ENCODE results near the gene FAM117A.

The FAM117A gene

DNA sequence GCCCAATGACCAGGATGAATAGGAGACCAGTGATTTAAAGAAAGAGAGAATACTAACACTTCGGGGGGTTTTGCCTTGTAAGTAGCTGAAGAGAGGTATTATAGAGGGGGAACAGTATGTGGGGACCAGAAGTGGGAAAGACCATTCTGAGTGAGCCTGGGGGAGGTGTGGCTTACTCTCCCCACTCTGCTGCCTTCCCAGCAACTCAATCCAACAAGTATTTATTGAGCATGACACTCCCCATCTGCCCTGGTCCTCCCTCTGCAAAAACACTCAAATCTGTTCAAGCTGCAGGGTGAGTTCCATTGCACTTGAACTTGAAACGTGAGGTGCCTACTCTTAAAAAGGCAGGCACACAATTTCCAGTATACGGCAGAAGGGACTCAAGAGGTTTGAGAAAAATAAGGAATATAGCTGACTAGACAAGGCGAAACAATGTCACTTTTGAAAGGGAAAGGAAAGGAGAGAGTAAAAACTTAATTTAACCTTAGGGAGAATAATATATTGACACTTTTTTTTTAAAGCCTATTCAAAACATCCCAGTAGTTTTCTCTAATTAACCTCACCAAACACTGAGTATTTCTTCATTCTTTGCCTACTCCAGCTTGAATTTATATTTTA, 8.2 kb downstream of the FAM117A start:
- Mint-ChIP-seq H3K36me3 (ENCODE audit: low read depth) (peaks cover 31% of the 10 kb centered on the region), H3K4me3 (no peak overlapping the region)

DNA sequence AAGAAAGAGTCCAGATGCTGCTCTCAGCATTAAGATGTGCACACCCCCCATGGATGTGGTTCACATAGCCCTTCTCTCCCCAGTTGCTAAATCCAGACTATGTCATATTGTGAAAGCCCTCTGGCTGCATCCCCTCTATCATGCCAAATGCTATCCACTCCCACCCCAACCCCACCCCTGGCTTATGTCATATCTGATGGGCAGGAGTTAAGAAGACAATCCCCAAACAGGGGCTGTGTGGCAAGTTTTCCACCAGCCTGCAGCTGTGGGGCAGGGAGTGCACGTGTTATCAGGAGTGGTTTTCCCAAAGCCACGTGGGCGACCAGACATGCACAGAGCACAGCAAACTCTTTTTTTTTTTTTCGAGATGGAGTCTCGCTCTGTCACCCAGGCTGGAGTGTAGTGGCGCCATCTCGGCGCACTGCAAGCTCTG, 10.0 kb downstream of the FAM117A start:
- Mint-ChIP-seq H3K4me1 (ENCODE audit: low read depth) (peaks cover 77% of the 10 kb centered on the region), H3K4me3 (no peak overlapping the region), H3K36me3 (ENCODE audit: low read depth) (peaks cover 37% of the 10 kb centered on the region), H3K27ac (peak overlapping the region; percentile 81), H3K27me3 (no peaks in the 10 kb centered on the region), H3K9me3 (no peaks in the 10 kb centered on the region)
- DNase-seq, result no peak

More for the DNA sequence above, 8.2 kb downstream of the FAM117A start:
- DNase-seq, result no peak
- no peaks in the 10 kb centered on the region for H3K27me3 Mint-ChIP-seq
- no peaks in the 10 kb centered on the region for H3K9me3 Mint-ChIP-seq
- H3K4me1 Mint-ChIP-seq (ENCODE audit: low read depth), result peaks cover 79% of the 10 kb centered on the region
- peak overlapping the region; percentile 77 for H3K27ac Mint-ChIP-seq

- Mint-ChIP-seq H3K4me1 (ENCODE audit: low read depth) (peaks cover 82% of the 10 kb centered on the region), H3K27me3 (no peaks in the 10 kb centered on the region), H3K27ac (peak overlapping the region; percentile 78), H3K9me3 (no peaks in the 10 kb centered on the region), H3K4me3 (no peak overlapping the region), H3K36me3 (ENCODE audit: low read depth) (peaks cover 36% of the 10 kb centered on the region)
- no peak for DNase-seq
Measured at GRCh38 chr17:49752508-49752907, 11.4 kb downstream of the FAM117A start.

DNA sequence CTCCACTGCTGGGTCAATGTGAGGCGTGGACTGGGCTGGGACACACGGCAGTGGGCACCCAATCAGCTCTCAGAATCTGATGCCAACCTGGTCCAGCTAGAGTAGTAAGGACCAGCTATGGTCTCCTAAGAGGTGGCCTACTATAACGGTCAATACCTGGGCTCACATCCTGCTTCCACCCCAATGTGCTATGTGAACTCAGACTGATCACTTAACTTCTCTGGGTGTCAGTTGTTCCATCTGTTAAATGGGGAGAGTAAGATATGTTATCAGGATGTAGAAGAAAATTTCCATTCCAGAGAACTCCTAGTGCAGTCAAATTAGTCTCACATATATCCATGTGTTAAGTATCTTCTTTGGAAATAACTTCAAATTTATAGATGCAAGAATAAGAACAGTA, 14.2 kb downstream of the FAM117A start:
- H3K4me3 Mint-ChIP-seq, result no peak overlapping the region
- no peaks in the 10 kb centered on the region for H3K9me3 Mint-ChIP-seq

DNA sequence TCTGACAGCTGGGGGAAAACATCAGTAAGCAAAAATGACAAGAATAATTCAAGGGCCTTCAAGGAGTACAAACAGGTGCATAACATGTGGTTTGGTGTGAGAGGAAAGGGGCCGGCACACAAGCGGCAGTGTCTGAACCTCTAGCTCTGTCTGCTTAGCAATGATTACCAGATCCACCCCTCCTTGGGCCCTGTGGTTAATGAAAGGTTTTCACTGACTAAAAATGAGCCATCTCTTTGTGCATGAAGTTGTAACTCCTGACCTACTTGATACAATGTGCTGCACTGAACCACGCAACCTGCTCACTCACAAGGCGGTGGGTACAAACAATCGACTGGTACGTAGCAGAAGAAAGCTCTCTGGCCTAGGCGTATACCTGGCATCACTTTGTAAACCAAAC, 15.1 kb downstream of the FAM117A start:
- Mint-ChIP-seq H3K4me1 (ENCODE audit: low read depth) (peaks cover 84% of the 10 kb centered on the region), H3K27me3 (no peaks in the 10 kb centered on the region), H3K9me3 (no peaks in the 10 kb centered on the region), H3K36me3 (ENCODE audit: low read depth) (peaks cover 27% of the 10 kb centered on the region), H3K4me3 (peak overlapping the region; percentile 45), H3K27ac (peak overlapping the region; percentile 92)
- peak; percentile 63 for DNase-seq

More for the DNA sequence above, 14.2 kb downstream of the FAM117A start:
- Mint-ChIP-seq H3K36me3 (ENCODE audit: low read depth) (peaks cover 27% of the 10 kb centered on the region), H3K27ac (peak overlapping the region; percentile 92), H3K27me3 (no peaks in the 10 kb centered on the region), H3K4me1 (ENCODE audit: low read depth) (peaks cover 85% of the 10 kb centered on the region)
- DNase-seq, result no peak

- Mint-ChIP-seq H3K9me3 (no peaks in the 10 kb centered on the region), H3K27me3 (no peaks in the 10 kb centered on the region), H3K4me3 (peak overlapping the region; percentile 45), H3K27ac (peak overlapping the region; percentile 92), H3K4me1 (ENCODE audit: low read depth) (peaks cover 80% of the 10 kb centered on the region), H3K36me3 (ENCODE audit: low read depth) (peaks cover 27% of the 10 kb centered on the region)
- peak; percentile 36 for DNase-seq
Measured at GRCh38 chr17:49748223-49748622, 15.7 kb downstream of the FAM117A start.

- Mint-ChIP-seq H3K9me3 (no peaks in the 10 kb centered on the region), H3K36me3 (ENCODE audit: low read depth) (peaks cover 24% of the 10 kb centered on the region), H3K4me3 (peak overlapping the region; percentile 62)
Measured at GRCh38 chr17:49747632-49748031, 16.3 kb downstream of the FAM117A start.

GRCh38 chr17:49746791-49747490, 17.0 kb downstream of the FAM117A start:
- peak; percentile 31 for DNase-seq
- no peaks in the 10 kb centered on the region for H3K27me3 Mint-ChIP-seq
- H3K4me3 Mint-ChIP-seq, result peak overlapping the region; percentile 62
- peaks cover 81% of the 10 kb centered on the region for H3K4me1 Mint-ChIP-seq (ENCODE audit: low read depth)
- H3K9me3 Mint-ChIP-seq, result no peaks in the 10 kb centered on the region
- H3K36me3 Mint-ChIP-seq (ENCODE audit: low read depth), result peaks cover 24% of the 10 kb centered on the region
- peak overlapping the region; percentile 92 for H3K27ac Mint-ChIP-seq

More at GRCh38 chr17:49747632-49748031, 16.3 kb downstream of the FAM117A start:
- Mint-ChIP-seq H3K4me1 (ENCODE audit: low read depth) (peaks cover 80% of the 10 kb centered on the region), H3K27me3 (no peaks in the 10 kb centered on the region), H3K27ac (peak overlapping the region; percentile 92)
- DNase-seq, result peak; percentile 22

- peak overlapping the region; percentile 92 for H3K27ac Mint-ChIP-seq
- no peaks in the 10 kb centered on the region for H3K27me3 Mint-ChIP-seq
- H3K9me3 Mint-ChIP-seq, result no peaks in the 10 kb centered on the region
- peaks cover 92% of the 10 kb centered on the region for H3K4me1 Mint-ChIP-seq (ENCODE audit: low read depth)
- H3K36me3 Mint-ChIP-seq (ENCODE audit: low read depth), result peaks cover 22% of the 10 kb centered on the region
- DNase-seq, result no peak
- H3K4me3 Mint-ChIP-seq, result peak overlapping the region; percentile 62
Measured at GRCh38 chr17:49745175-49746139, 18.5 kb downstream of the FAM117A start.

DNA sequence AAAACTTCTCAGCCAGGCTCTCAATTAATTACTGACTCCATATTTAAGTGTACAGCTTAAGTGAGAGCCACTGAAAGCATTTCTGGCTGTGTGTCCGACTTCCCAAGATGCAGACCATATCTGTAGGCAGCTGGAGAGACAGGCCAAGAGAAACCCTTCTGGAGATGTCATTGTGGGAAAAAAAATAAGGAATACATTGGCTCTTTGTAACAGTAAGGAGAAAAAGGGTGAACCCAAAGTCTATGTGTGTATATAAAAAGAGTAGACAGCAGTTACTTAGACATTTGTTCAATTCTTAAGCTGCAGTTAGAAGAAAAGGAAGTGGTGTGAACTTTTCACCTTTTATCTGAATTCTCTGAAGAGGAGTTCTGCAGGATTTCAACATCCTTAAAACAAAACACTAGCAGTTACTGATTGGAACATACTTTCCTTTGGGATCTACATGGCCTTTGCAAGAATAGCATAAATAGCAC, 21.7 kb downstream of the FAM117A start:
- peaks cover 13% of the 10 kb centered on the region for H3K36me3 Mint-ChIP-seq (ENCODE audit: low read depth)
- DNase-seq, result peak; percentile 7
- peak overlapping the region; percentile 79 for H3K4me3 Mint-ChIP-seq
- peak overlapping the region; percentile 96 for H3K27ac Mint-ChIP-seq
- peaks cover 91% of the 10 kb centered on the region for H3K4me1 Mint-ChIP-seq (ENCODE audit: low read depth)
- H3K9me3 Mint-ChIP-seq, result no peaks in the 10 kb centered on the region
- H3K27me3 Mint-ChIP-seq, result no peaks in the 10 kb centered on the region

GRCh38 chr17:49741692-49742076, 22.2 kb downstream of the FAM117A start:
- peak; percentile 12 for DNase-seq
- H3K9me3 Mint-ChIP-seq, result no peaks in the 10 kb centered on the region
- peaks cover 13% of the 10 kb centered on the region for H3K36me3 Mint-ChIP-seq (ENCODE audit: low read depth)
- peak overlapping the region; percentile 96 for H3K27ac Mint-ChIP-seq
- no peaks in the 10 kb centered on the region for H3K27me3 Mint-ChIP-seq
- peak overlapping the region; percentile 79 for H3K4me3 Mint-ChIP-seq
- H3K4me1 Mint-ChIP-seq (ENCODE audit: low read depth), result peaks cover 91% of the 10 kb centered on the region

DNA sequence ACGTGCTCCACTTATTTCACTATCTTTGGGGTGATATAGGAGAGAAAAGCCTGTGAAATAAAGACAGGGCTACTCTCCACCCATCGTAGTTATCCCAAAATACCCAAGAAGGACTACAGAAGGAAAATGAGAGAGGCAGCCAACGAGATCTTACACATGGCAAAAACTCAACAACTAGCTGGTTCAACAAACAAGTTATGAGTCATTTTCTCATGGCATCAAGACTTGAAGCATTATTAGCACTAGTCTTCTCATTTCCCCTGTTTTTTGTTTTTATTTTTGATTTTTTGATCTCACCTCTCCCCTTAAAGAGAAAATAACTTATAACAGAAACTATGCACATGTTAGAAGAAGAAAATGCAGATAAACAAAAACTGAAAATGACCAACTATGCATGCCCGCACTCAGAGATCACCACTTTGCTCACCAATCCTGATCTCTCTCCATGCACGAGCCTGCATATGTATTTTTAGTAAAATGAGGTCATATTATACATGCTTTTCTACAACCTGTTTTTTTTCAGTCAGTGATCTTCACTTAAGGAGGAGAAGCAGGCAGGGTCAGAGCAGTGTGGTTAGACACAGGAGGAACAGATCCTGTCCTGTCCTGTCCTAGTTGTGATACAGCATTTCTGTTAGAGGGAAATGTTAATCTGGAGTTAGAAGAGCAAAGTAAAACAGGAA, 22.8 kb downstream of the FAM117A start:
- peaks cover 91% of the 10 kb centered on the region for H3K4me1 Mint-ChIP-seq (ENCODE audit: low read depth)
- no peaks in the 10 kb centered on the region for H3K9me3 Mint-ChIP-seq
- no peaks in the 10 kb centered on the region for H3K27me3 Mint-ChIP-seq
- H3K36me3 Mint-ChIP-seq (ENCODE audit: low read depth), result peaks cover 11% of the 10 kb centered on the region
- peak overlapping the region; percentile 79 for H3K4me3 Mint-ChIP-seq
- peak; percentile 21 for DNase-seq
- peak overlapping the region; percentile 96 for H3K27ac Mint-ChIP-seq

DNA sequence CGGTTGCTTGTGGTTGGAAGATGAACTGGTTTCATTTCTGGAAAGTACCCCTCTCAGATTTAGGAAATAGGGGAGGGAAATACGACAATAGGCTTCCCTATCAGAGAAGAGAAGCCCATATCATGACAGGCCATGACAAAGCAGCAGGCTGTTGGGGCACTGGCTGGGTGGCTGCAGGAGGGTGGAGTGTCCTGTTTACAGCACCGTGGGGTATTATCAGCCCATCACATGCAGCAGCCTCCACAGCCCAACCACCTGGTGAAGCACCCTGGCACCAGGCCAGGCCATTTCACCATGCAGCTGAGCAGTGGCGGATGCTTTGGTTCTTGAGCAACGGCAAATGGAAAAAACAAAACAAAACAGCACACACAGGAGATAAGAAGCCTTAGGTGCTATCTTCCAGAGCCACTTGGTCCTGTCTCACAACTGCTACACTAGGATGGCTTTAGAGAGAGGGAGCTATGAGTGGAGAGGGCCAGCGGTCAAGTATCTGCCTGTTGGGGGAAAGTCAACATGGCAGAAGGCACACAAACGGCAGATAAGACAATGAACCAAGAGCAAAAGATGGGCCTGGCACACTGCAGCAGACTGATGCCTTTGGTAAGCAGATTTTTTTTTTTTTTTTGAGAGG, 24.2 kb downstream of the FAM117A start:
- peak; percentile 83 for DNase-seq
- Mint-ChIP-seq H3K9me3 (no peaks in the 10 kb centered on the region), H3K4me3 (peak overlapping the region; percentile 79), H3K36me3 (ENCODE audit: low read depth) (peaks cover 5% of the 10 kb centered on the region), H3K27ac (peak overlapping the region; percentile 96), H3K4me1 (ENCODE audit: low read depth) (peaks cover 85% of the 10 kb centered on the region), H3K27me3 (no peaks in the 10 kb centered on the region)
